ENCODE measurements around the gene WNT5B.

DNA sequence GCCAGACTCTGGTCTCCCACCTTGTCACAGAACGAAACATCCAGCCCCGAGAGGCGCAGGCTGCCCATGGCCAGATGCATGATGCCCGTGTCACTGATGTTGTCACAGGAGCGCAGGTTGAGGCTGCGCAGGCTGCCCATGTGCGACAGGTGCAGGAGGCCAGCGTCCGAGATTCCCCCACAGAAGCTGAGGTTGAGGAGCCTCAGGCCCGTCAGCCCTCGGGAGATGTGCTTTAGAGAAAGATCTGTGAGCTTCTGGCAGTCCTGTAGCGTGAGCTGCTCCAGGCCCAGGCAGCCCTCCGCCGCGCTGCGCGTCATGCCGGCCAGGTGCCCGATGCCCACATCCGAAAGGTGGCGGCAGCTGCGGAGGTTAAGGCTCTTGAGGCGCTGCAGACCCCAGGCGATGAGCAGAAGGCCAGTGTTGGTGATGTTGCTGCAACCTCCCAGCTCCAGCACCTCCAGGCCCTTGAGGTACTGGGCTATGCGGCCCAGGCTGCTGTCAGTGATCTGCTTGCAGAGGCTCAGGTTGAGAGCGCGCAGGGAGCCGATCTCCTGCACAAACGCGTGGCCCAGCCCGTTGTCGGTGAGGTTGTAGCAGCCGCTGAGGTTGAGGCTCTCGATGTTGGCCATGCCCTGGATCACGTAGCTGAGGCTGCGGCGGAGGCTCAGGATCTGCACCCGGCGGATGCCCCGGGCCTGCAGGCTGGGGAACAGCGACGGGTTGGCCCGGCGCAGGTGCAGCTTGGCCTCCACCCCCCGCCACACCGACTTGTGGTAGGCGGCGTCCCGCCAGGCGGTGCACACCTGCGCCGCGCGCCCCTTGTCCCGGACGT is 35.6 kb upstream of the WNT5B start:
- TF ChIP-seq, protein P1, sequence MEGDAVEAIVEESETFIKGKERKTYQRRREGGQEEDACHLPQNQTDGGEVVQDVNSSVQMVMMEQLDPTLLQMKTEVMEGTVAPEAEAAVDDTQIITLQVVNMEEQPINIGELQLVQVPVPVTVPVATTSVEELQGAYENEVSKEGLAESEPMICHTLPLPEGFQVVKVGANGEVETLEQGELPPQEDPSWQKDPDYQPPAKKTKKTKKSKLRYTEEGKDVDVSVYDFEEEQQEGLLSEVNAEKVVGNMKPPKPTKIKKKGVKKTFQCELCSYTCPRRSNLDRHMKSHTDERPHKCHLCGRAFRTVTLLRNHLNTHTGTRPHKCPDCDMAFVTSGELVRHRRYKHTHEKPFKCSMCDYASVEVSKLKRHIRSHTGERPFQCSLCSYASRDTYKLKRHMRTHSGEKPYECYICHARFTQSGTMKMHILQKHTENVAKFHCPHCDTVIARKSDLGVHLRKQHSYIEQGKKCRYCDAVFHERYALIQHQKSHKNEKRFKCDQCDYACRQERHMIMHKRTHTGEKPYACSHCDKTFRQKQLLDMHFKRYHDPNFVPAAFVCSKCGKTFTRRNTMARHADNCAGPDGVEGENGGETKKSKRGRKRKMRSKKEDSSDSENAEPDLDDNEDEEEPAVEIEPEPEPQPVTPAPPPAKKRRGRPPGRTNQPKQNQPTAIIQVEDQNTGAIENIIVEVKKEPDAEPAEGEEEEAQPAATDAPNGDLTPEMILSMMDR (conservative IDR thresholded peaks at IDR 0.05; ENCODE audit: low read depth, low read length) = no peak
- TF ChIP-seq EZH2 (IDR thresholded peaks at IDR 0.05; ENCODE audit: borderline replicate concordance, low read depth, low read length, poor library complexity, severe bottlenecking) = no peak
